Gastrocnemius medialis (tissue), 4 donors: ENCODE data around the gene PCDHGB4. TPM values are rescaled to one million over a fixed set of nuclear protein-coding genes. Genes with fewer than 3 reads are reported as not detected.
"Not testable (repeated sequence)": the region's sequence is repeated elsewhere in the genome, so short reads cannot be mapped to it uniquely, and the experiment has no call there.

Experiments
- ATAC-seq, 2 donors: fragments of 150-250 bp; one replicate each; pipeline ENCODE4 v1.9.1; 2016
- DNase-seq, 2 donors: peaks; one replicate each; pipeline ENCODE4 v3.0.0-alpha.2; 2019
- H3K27ac ChIP-seq, 4 donors: fragments of 200-600 bp; sonication (generic); 1 replicate in 1 of 4; 2 replicates in 3 of 4; pipeline ENCODE4 v1.5.1; 2016 to 2018; ENCODE audit warnings: mild to moderate bottlenecking in 2 of 4, moderate library complexity in 1 of 4
- H3K27me3 ChIP-seq, 3 donors: fragments of 200-600 bp; sonication (generic) in 2 of 3; 1 replicate in 1 of 3; 2 replicates in 2 of 3; pipeline versions ENCODE4 v1.5.1 to v1.6.0; 2016 to 2019; ENCODE audit warnings: mild to moderate bottlenecking in 1 of 3, moderate library complexity in 1 of 3
- H3K36me3 ChIP-seq, 2 donors: fragments of 200-600 bp; sonication (generic) in 1 of 2; one replicate each; pipeline ENCODE4 v1.5.1; 2017 to 2018
- H3K4me1 ChIP-seq, 2 donors: fragments of 200-600 bp; sonication (generic) in 1 of 2; one replicate each; pipeline ENCODE4 v1.5.1; 2016 to 2017; ENCODE audit warnings: mild to moderate bottlenecking in 2 of 2
- H3K4me3 ChIP-seq, 4 donors: fragments of 200-600 bp; sonication (generic) in 3 of 4; 1 replicate in 1 of 4; 2 replicates in 3 of 4; pipeline ENCODE4 v1.5.1; 2016 to 2019; ENCODE audit warnings: mild to moderate bottlenecking in 2 of 4
- H3K9me3 ChIP-seq, 3 donors: fragments of 200-600 bp; sonication (generic) in 2 of 3; 1 replicate in 1 of 3; 2 replicates in 2 of 3; pipeline ENCODE4 v1.5.1; 2016 to 2019
- POLR2A ChIP-seq, 2 donors: fragments of 450-650 bp; IDR thresholded peaks; one replicate each; pipeline ENCODE4 v1.6.1; 2017; ENCODE audit warnings: antibody characterized with exemption in 2 of 2, mild to moderate bottlenecking in 2 of 2, moderate library complexity in 2 of 2
- in situ Hi-C, 4 donors: fragments of 200-750 bp; cut with MboI; loops; one replicate each; pipeline versions ENCODE4 v1.15.0 to v1.8.0; 2017; ENCODE audit warnings: low sequenced_read_pairs in 4 of 4
- intact Hi-C: fragments of 100-400 bp; cut with DNase I; formaldehyde crosslinking; loops from one replicate; pipeline ENCODE4 v1.15.1; 2023; ENCODE audit warnings: low total_unique reads
- total RNA-seq, 4 donors: library from RNA; depleted of rRNA; stranded (reverse); fragments of >200 nt; gene quantifications; one replicate each; pipeline versions ENCODE4 v1.1.0 to v1.2.3, GENCODE V29; 2016
- TF ChIP-seq, protein P1 (sequence below), 5 experiments: fragments of 450-650 bp in 3 of 5; fragments of 200-600 bp in 2 of 5; sonication (generic) in 2 of 5; IDR thresholded peaks in 4 of 5; conservative IDR thresholded peaks in 1 of 5; 1 replicate in 4 of 5; 2 replicates in 1 of 5; pipeline ENCODE4 v1.5.1; 2016 to 2019; ENCODE audit warnings: antibody characterized with exemption in 5 of 5, mild to moderate bottlenecking in 3 of 5, moderate library complexity in 3 of 5

The PCDHGB4 gene
- total RNA-seq, 4 donors from 2014 or later: 0.88 to 2.1 (median 1.3) TPM

DNA sequence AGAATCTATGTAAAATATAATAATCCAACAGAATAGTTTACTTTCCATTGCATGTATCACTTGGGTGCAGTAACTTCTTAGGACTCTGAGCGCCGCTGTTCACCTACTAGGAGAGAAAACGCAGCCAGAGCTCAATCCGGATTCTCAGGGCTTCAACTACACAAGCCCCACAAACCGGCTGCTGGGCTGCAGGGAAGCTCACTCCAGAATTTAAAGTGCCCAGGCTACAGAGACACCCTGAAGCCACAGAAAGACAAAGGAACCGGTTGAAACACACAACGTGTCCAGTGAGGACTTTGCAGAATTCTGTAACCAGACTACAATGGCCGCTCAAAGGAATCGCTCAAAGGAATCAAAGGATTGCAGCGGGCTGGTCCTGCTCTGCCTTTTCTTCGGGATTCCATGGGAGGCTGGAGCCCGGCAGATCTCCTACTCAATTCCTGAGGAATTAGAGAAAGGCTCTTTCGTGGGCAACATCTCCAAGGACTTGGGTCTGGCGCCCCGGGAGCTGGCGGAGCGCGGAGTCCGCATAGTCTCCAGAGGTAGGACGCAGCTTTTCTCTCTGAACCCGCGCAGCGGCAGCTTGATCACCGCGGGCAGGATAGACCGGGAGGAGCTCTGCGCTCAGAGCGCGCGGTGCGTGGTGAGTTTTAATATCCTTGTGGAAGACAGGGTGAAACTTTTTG, 25.5 kb downstream of the PCDHGB4 start, which contains the start of gene PCDHGA10:
Gene PCDHGA10, plus strand, starts transcription at position 134 of the 686 bp plus-strand sequence. Its CDS starts 189 bp downstream, at position 323.
- peaks cover 0 to 15% of the 10 kb centered on the region in 2 donors for H3K4me1 ChIP-seq
- ATAC-seq (peak; percentile 63 to 64), DNase-seq (peak in 1 of 2 donors; percentile 55)
- peak within 1 kb of the TSS; percentile 24 to 61 (median 41) for H3K27ac ChIP-seq
- TF ChIP-seq POLR2A (IDR thresholded peaks at IDR 0.05): no peak
- TF ChIP-seq, protein P1, sequence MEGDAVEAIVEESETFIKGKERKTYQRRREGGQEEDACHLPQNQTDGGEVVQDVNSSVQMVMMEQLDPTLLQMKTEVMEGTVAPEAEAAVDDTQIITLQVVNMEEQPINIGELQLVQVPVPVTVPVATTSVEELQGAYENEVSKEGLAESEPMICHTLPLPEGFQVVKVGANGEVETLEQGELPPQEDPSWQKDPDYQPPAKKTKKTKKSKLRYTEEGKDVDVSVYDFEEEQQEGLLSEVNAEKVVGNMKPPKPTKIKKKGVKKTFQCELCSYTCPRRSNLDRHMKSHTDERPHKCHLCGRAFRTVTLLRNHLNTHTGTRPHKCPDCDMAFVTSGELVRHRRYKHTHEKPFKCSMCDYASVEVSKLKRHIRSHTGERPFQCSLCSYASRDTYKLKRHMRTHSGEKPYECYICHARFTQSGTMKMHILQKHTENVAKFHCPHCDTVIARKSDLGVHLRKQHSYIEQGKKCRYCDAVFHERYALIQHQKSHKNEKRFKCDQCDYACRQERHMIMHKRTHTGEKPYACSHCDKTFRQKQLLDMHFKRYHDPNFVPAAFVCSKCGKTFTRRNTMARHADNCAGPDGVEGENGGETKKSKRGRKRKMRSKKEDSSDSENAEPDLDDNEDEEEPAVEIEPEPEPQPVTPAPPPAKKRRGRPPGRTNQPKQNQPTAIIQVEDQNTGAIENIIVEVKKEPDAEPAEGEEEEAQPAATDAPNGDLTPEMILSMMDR (IDR thresholded peaks at IDR 0.05 in 4 of 5, conservative IDR thresholded peaks at IDR 0.05 in 1 of 5): peak; percentile 40 to 71 (median 57)
- no peaks in the 10 kb centered on the region for H3K27me3 ChIP-seq
- in situ Hi-C loops (no loop called here), intact Hi-C loops (loop anchor here (5.0 kb wide), 1 partner anchor 41 kb away; the partner anchor contains the start of genes PCDHGA6 and PCDHGB3)
- H3K9me3 ChIP-seq: peaks cover 0 to 8% (median 0%) of the 10 kb centered on the region in 3 donors
- peak within 1 kb of the TSS; percentile 35 to 50 (median 46) for H3K4me3 ChIP-seq
- H3K36me3 ChIP-seq: no peaks in the 10 kb centered on the region

DNA sequence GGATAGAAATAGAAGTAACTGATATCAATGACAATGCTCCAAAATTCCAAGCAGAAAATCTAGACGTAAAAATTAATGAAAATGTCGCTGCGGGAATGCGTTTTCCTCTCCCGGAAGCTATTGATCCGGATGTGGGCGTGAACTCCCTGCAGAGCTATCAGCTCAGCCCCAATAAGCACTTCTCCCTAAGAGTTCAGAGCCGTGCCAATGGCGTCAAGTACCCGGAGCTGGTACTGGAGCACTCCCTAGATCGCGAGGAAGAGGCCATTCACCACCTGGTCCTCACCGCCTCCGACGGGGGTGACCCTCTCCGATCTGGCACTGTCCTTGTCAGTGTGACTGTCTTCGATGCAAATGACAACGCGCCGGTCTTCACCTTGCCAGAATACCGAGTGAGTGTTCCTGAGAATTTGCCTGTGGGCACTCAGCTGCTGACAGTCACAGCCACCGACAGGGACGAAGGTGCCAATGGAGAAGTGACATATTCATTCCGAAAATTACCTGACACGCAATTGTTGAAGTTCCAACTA, 26.1 kb downstream of the PCDHGB4 start:
- peak overlapping the region in 1 of 4 donors; percentile 61 for H3K27ac ChIP-seq
- peaks cover 0 to 9% (median 0%) of the 10 kb centered on the region in 3 donors for H3K9me3 ChIP-seq
- H3K4me3 ChIP-seq: peak overlapping the region; percentile 35 to 50 (median 46)
- DNase-seq (no peak), ATAC-seq (no peak)
- peaks cover 5 to 20% of the 10 kb centered on the region in 2 donors for H3K4me1 ChIP-seq
- H3K36me3 ChIP-seq: no peaks in the 10 kb centered on the region
- TF ChIP-seq POLR2A (IDR thresholded peaks at IDR 0.05): no peak
- TF ChIP-seq, protein P1 (IDR thresholded peaks at IDR 0.05 in 4 of 5, conservative IDR thresholded peaks at IDR 0.05 in 1 of 5): no peak
- in situ Hi-C loops (no loop called here), intact Hi-C loops (loop anchor here (5.0 kb wide), 1 partner anchor 41 kb away; the partner anchor contains the start of genes PCDHGA6 and PCDHGB3)
- peaks cover 0 to 2% (median 0%) of the 10 kb centered on the region in 3 donors for H3K27me3 ChIP-seq

DNA sequence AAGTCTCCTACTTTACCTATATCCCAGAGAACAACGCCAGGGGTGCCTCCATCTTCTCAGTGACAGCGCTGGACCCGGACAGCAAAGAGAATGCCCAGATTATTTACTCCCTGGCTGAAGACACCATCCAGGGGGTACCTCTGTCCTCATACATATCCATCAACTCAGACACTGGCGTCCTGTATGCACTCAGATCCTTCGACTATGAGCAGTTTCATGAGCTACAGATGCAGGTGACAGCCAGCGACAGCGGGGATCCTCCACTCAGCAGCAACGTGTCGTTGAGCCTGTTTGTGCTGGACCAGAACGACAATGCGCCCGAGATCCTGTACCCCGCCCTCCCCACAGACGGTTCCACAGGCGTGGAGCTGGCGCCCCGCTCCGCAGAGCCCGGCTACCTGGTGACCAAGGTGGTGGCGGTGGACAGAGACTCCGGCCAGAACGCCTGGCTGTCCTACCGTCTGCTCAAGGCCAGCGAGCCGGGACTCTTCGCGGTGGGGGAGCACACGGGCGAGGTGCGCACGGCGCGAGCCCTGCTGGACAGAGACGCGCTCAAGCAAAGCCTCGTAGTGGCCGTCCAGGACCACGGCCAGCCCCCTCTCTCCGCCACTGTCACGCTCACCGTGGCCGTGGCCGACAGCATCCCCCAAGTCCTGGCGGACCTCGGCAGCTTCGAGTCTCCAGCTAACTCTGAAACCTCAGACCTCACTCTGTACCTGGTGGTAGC, 27.2 kb downstream of the PCDHGB4 start:
- Histone ChIP-seq H3K4me1 (peaks cover 8 to 29% of the 10 kb centered on the region in 2 donors), H3K9me3 (peaks cover 0 to 12% (median 0%) of the 10 kb centered on the region in 3 donors)
- not testable (repeated sequence) for H3K27me3 ChIP-seq, H3K36me3 ChIP-seq, DNase-seq, H3K4me3 ChIP-seq, ATAC-seq, H3K27ac ChIP-seq
- in situ Hi-C loops (loop anchor here in 1 of 4 donors (5.0 kb wide), 1 partner anchor 148 kb away; no protein-coding TSS in a partner anchor), intact Hi-C loops (loop anchor here (5.0 kb wide), 1 partner anchor 42 kb away; the partner anchor contains the start of genes PCDHGA6 and PCDHGB3)

DNA sequence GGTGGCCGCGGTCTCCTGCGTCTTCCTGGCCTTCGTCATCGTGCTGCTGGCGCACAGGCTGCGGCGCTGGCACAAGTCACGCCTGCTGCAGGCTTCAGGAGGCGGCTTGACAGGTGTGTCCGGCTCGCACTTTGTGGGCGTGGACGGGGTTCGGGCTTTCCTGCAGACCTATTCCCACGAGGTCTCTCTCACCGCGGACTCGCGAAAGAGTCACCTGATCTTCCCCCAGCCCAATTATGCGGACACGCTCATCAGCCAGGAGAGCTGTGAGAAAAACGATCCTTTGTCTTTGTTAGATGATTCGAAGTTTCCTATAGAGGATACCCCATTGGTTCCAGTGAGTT, 27.7 kb downstream of the PCDHGB4 start:
- Histone ChIP-seq H3K9me3 (peaks cover 0 to 14% (median 0%) of the 10 kb centered on the region in 3 donors), H3K4me1 (peaks cover 8 to 32% of the 10 kb centered on the region in 2 donors)
- DNase-seq, H3K4me3 ChIP-seq, intact Hi-C loops, H3K27ac ChIP-seq, H3K36me3 ChIP-seq, ATAC-seq, H3K27me3 ChIP-seq: not testable (repeated sequence)
- in situ Hi-C loops: loop anchor here in 1 of 4 donors (5.0 kb wide), 1 partner anchor 147 kb away; no protein-coding TSS in a partner anchor

DNA sequence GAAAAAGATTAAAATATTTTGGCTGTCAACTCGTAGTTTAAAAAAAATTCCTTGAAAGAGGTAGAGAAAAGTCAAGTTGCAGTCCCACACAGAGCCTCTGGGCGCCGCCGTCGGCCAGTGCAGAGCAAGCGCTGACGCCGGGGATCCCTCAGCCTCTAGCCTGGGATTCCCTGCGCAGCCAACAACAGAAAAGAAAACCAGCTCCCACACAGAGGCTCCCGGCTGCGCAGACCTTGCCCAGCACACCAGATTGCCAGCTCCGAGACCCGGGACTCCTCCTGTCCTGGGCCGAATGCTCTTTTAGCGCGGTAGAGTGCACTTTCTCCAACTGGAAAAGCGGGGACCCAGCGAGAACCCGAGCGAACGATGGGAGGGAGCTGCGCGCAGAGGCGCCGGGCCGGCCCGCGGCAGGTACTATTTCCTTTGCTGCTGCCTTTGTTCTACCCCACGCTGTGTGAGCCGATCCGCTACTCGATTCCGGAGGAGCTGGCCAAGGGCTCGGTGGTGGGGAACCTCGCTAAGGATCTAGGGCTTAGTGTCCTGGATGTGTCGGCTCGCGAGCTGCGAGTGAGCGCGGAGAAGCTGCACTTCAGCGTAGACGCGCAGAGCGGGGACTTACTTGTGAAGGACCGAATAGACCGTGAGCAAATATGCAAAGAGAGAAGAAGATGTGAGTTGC, 30.1 kb downstream of the PCDHGB4 start, which contains the start of gene PCDHGB7:
Gene PCDHGB7, plus strand, starts transcription at position 184 of the 679 bp plus-strand sequence. Its CDS starts 183 bp downstream, at position 367.
- H3K27ac ChIP-seq: peak within 1 kb of the TSS; percentile 59 to 73 (median 64)
- H3K9me3 ChIP-seq: peaks cover 0 to 16% (median 0%) of the 10 kb centered on the region in 3 donors
- TF ChIP-seq, protein P1 (IDR thresholded peaks at IDR 0.05 in 4 of 5, conservative IDR thresholded peaks at IDR 0.05 in 1 of 5): peak; percentile 74 to 89 (median 79)

More for the DNA sequence above, 30.1 kb downstream of the PCDHGB4 start, which contains the start of gene PCDHGB7:
- Histone ChIP-seq H3K27me3 (peaks cover 0 to 10% (median 0%) of the 10 kb centered on the region in 3 donors), H3K4me3 (peak within 1 kb of the TSS; percentile 53 to 64 (median 56)), H3K4me1 (peaks cover 12 to 26% of the 10 kb centered on the region in 2 donors)
- intact Hi-C loops (loop anchor here (2.0 kb wide), 1 partner anchor 107 kb away; no protein-coding TSS in a partner anchor), in situ Hi-C loops (loop anchor here in 1 of 4 donors (5.0 kb wide), 1 partner anchor 145 kb away; no protein-coding TSS in a partner anchor)
- DNase-seq (peak; percentile 62 to 75), ATAC-seq (peak; percentile 75 to 81)
- H3K36me3 ChIP-seq: not testable (repeated sequence)
